ENCODE data around the gene ALK. TPM values are rescaled to one million over a fixed set of nuclear protein-coding genes. Genes with fewer than 3 reads are reported as not detected.
A peak's percentile ranks its signal among the peaks of the same experiment; 100 is the strongest.

Gene ALK
- total RNA-seq, 1 donor from 2014 or later = not detected

DNA sequence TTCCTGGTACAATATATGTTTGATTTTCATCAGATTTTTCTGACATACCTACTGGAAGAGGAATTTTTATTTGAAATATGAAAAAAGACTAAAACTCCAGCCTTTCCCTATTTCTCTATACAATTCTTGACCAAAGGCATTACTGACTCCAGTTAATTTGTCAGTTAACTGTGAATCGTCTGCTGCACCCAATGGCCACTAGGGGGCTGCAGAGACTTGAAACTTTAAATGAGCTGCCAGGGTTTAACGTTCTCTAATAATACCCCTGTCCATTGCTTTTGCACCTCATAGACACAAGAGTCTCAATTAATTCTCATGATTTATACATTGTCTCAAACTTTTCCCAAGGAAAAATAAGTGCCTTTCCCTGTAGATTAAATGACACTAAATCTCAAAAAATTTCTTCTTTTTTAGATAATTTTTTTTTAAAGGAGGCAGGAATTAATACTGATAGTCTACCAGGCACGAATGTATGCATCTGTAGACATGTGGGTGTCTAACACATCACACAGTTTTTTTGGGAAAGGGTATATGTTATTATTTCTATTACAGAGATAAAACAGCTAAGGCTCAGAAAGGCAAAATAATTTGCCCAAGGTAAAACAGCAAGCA is 1.8 kb upstream of the ALK start:
- Mint-ChIP-seq H3K4me1 (ENCODE audit: low read depth) (no peaks in the 10 kb centered on the region), H3K9me3 (no peaks in the 10 kb centered on the region), H3K27ac (no peak overlapping the region), H3K4me3 (no peak overlapping the region), H3K36me3 (ENCODE audit: low read depth) (no peaks in the 10 kb centered on the region), H3K27me3 (ENCODE audit: insufficient read depth) (peaks cover 50% of the 10 kb centered on the region)
- peak; percentile 4 for DNase-seq (ENCODE audit: low spot score)
- intact Hi-C loops (cut with micrococcal nuclease) = no loop called here

DNA sequence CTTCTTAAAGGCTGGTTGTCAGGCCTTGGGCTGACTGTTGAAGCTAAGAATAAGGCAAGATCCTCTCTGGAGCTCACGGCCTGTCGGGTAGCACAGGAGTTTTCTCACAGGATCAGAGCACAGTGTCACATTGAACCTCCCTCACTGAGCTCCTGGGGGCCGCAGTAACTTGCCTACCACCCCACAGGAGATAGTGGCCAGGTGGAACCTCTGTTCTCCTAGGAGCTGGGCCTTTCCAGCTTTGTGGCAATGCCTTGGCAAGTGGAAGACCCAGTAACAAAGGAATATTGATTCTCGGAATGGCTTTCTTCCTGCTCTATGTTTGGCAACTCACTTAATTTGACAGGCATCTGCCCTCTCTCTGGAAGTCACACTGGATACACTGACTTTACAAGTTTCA is 1.2 kb upstream of the ALK start:
- H3K4me1 Mint-ChIP-seq (ENCODE audit: low read depth) = no peaks in the 10 kb centered on the region
- H3K27me3 Mint-ChIP-seq (ENCODE audit: insufficient read depth) = peaks cover 50% of the 10 kb centered on the region
- no peak overlapping the region for H3K27ac Mint-ChIP-seq
- no peak overlapping the region for H3K4me3 Mint-ChIP-seq
- H3K36me3 Mint-ChIP-seq (ENCODE audit: low read depth) = no peaks in the 10 kb centered on the region
- H3K9me3 Mint-ChIP-seq = no peaks in the 10 kb centered on the region
- intact Hi-C loops (cut with micrococcal nuclease) = no loop called here
- DNase-seq (ENCODE audit: low spot score) = no peak

- H3K27ac Mint-ChIP-seq = no peak overlapping the region
- intact Hi-C loops (cut with micrococcal nuclease) = no loop called here
- H3K4me1 Mint-ChIP-seq (ENCODE audit: low read depth) = no peaks in the 10 kb centered on the region
- no peaks in the 10 kb centered on the region for H3K36me3 Mint-ChIP-seq (ENCODE audit: low read depth)
- H3K4me3 Mint-ChIP-seq = no peak overlapping the region
- DNase-seq (ENCODE audit: low spot score) = no peak
- H3K27me3 Mint-ChIP-seq (ENCODE audit: insufficient read depth) = peaks cover 48% of the 10 kb centered on the region
- no peaks in the 10 kb centered on the region for H3K9me3 Mint-ChIP-seq
These were observed 491 bp downstream of the ALK start for GRCh38 chr2:29920631-29921559.

DNA sequence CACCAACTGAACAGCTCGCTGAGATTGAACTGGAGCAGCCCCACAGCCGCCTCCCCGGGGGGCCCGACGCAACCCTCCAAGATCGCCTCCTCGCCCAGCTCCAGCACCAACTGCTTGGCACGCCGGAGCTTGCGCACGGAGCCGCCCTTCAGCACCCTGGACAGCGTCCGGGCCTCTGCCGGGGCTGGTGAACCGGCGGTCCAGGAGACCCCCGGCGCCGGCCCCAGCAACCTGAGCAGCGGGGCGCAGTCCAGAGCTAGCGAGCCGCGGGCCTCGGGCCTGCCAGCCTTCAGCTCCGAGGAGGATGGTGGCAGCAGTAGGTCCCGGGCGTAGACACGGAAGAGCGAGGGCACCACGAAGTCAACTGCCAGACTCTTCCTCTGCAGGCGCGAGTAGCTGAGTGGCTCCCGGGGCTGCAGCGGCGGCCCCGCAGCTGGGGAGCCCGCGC is 1.2 kb downstream of the ALK start:
- H3K27me3 Mint-ChIP-seq (ENCODE audit: insufficient read depth) = peaks cover 47% of the 10 kb centered on the region
- H3K36me3 Mint-ChIP-seq (ENCODE audit: low read depth) = no peaks in the 10 kb centered on the region
- no peaks in the 10 kb centered on the region for H3K4me1 Mint-ChIP-seq (ENCODE audit: low read depth)
- no peak overlapping the region for H3K27ac Mint-ChIP-seq
- peak; percentile 36 for DNase-seq (ENCODE audit: low spot score)
- H3K4me3 Mint-ChIP-seq = no peak overlapping the region
- intact Hi-C loops (cut with micrococcal nuclease) = no loop called here
- no peaks in the 10 kb centered on the region for H3K9me3 Mint-ChIP-seq

GRCh38 chr2:29918941-29919340 is 2.4 kb downstream of the ALK start:
- no peak overlapping the region for H3K27ac Mint-ChIP-seq
- intact Hi-C loops (cut with micrococcal nuclease) = no loop called here
- H3K36me3 Mint-ChIP-seq (ENCODE audit: low read depth) = no peaks in the 10 kb centered on the region
- no peak for DNase-seq (ENCODE audit: low spot score)
- peaks cover 40% of the 10 kb centered on the region for H3K27me3 Mint-ChIP-seq (ENCODE audit: insufficient read depth)
- no peaks in the 10 kb centered on the region for H3K4me1 Mint-ChIP-seq (ENCODE audit: low read depth)
- H3K9me3 Mint-ChIP-seq = no peaks in the 10 kb centered on the region
- H3K4me3 Mint-ChIP-seq = no peak overlapping the region

GRCh38 chr2:29917781-29918180 is 3.6 kb downstream of the ALK start:
- Mint-ChIP-seq H3K27me3 (ENCODE audit: insufficient read depth) (peaks cover 33% of the 10 kb centered on the region), H3K27ac (no peak overlapping the region), H3K4me1 (ENCODE audit: low read depth) (no peaks in the 10 kb centered on the region), H3K36me3 (ENCODE audit: low read depth) (no peaks in the 10 kb centered on the region), H3K4me3 (no peak overlapping the region), H3K9me3 (no peaks in the 10 kb centered on the region)
- no peak for DNase-seq (ENCODE audit: low spot score)
- intact Hi-C loops (cut with micrococcal nuclease) = no loop called here

DNA sequence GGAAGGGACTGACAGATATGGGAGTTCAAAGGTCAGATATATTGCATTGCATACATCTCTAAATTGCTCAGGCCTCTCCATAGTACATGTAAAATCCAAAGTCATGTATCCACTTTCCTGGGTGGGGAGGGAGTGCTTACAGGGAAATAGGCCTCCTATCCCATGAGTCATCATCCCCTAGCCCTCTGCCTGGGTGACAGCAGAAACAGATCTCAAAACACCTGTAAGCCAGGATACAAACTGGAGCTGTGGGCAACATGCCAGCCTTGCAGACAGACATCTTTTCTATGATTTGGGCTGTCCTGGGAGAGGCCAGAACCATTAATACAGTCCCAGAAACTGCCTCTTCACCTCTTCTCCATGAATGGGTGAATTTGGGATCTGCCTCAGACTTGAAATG is 4.8 kb downstream of the ALK start:
- Mint-ChIP-seq H3K4me1 (ENCODE audit: low read depth) (no peaks in the 10 kb centered on the region), H3K27me3 (ENCODE audit: insufficient read depth) (peaks cover 22% of the 10 kb centered on the region), H3K36me3 (ENCODE audit: low read depth) (no peaks in the 10 kb centered on the region), H3K9me3 (no peaks in the 10 kb centered on the region), H3K4me3 (no peak overlapping the region), H3K27ac (no peak overlapping the region)
- no peak for DNase-seq (ENCODE audit: low spot score)
- intact Hi-C loops (cut with micrococcal nuclease) = no loop called here

- H3K4me3 Mint-ChIP-seq = no peak overlapping the region
- no peak for DNase-seq (ENCODE audit: low spot score)
- H3K9me3 Mint-ChIP-seq = no peaks in the 10 kb centered on the region
- no peaks in the 10 kb centered on the region for H3K36me3 Mint-ChIP-seq (ENCODE audit: low read depth)
- no peak overlapping the region for H3K27ac Mint-ChIP-seq
- peaks cover 3% of the 10 kb centered on the region for H3K27me3 Mint-ChIP-seq (ENCODE audit: insufficient read depth)
- intact Hi-C loops (cut with micrococcal nuclease) = no loop called here
- no peaks in the 10 kb centered on the region for H3K4me1 Mint-ChIP-seq (ENCODE audit: low read depth)
These were observed 10.4 kb downstream of the ALK start for GRCh38 chr2:29910960-29911359.

DNA sequence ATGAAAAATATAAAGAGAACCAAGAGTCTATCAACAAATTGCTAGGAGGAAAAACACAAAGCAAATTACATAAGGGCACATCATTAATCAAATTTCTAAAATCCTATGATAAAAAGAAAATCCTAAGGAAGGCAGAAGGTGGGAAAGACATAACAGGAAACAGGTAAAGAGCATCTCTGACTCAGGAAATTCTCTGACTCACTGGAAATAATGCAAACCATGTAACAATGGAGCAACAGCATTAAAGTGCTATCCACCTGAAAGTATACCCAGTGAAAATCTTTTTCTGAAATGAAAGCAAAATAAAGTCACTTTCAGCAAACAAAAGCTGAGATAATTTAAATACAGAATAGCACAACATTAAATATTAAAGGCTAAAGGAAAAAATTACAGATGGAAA is 10.9 kb downstream of the ALK start:
- no peak overlapping the region for H3K27ac Mint-ChIP-seq
- intact Hi-C loops (cut with micrococcal nuclease) = no loop called here
- H3K36me3 Mint-ChIP-seq (ENCODE audit: low read depth) = no peaks in the 10 kb centered on the region
- no peaks in the 10 kb centered on the region for H3K4me1 Mint-ChIP-seq (ENCODE audit: low read depth)
- H3K4me3 Mint-ChIP-seq = no peak overlapping the region
- H3K9me3 Mint-ChIP-seq = no peaks in the 10 kb centered on the region
- DNase-seq (ENCODE audit: low spot score) = no peak
- peaks cover 3% of the 10 kb centered on the region for H3K27me3 Mint-ChIP-seq (ENCODE audit: insufficient read depth)

DNA sequence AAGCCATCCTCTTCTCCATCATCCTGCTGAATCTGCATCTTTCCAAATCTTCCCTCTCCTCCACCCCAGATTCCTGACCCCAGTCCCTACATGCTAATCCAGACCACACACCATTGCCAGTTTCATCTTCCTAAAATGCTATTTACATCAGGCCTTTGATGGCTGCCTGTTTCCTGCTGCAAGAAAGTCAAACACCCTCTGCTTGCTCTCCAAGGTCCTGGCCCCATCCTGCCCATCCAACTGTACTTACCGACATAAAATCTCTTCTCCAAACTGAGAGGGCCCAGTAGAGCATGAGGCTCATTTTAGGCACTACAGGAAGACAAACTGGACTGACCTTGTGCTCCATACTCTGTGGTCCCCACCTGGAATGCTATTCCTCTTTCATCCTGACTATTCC is 19.0 kb downstream of the ALK start:
- DNase-seq (ENCODE audit: low spot score) = no peak
- intact Hi-C loops (cut with micrococcal nuclease) = no loop called here
- no peaks in the 10 kb centered on the region for H3K4me1 Mint-ChIP-seq (ENCODE audit: low read depth)
- H3K27me3 Mint-ChIP-seq (ENCODE audit: insufficient read depth) = peaks cover 3% of the 10 kb centered on the region
- H3K9me3 Mint-ChIP-seq = no peaks in the 10 kb centered on the region
- H3K36me3 Mint-ChIP-seq (ENCODE audit: low read depth) = no peaks in the 10 kb centered on the region
- no peak overlapping the region for H3K4me3 Mint-ChIP-seq
- H3K27ac Mint-ChIP-seq = no peak overlapping the region

GRCh38 chr2:29900971-29901633 is 20.3 kb downstream of the ALK start:
- no peak overlapping the region for H3K27ac Mint-ChIP-seq
- intact Hi-C loops (cut with micrococcal nuclease) = no loop called here
- no peak overlapping the region for H3K4me3 Mint-ChIP-seq

GRCh38 chr2:29898999-29899398 is 22.4 kb downstream of the ALK start:
- no peaks in the 10 kb centered on the region for H3K36me3 Mint-ChIP-seq (ENCODE audit: low read depth)
- DNase-seq (ENCODE audit: low spot score) = no peak
- no peaks in the 10 kb centered on the region for H3K4me1 Mint-ChIP-seq (ENCODE audit: low read depth)
- no peak overlapping the region for H3K27ac Mint-ChIP-seq
- H3K4me3 Mint-ChIP-seq = no peak overlapping the region
- peaks cover 1% of the 10 kb centered on the region for H3K27me3 Mint-ChIP-seq (ENCODE audit: insufficient read depth)
- no peaks in the 10 kb centered on the region for H3K9me3 Mint-ChIP-seq
- intact Hi-C loops (cut with micrococcal nuclease) = no loop called here

More at GRCh38 chr2:29900971-29901633, 20.3 kb downstream of the ALK start:
- no peak for DNase-seq (ENCODE audit: low spot score)
- Mint-ChIP-seq H3K9me3 (no peaks in the 10 kb centered on the region), H3K4me1 (ENCODE audit: low read depth) (no peaks in the 10 kb centered on the region), H3K27me3 (ENCODE audit: insufficient read depth) (peaks cover 1% of the 10 kb centered on the region), H3K36me3 (ENCODE audit: low read depth) (no peaks in the 10 kb centered on the region)
